ENCODE results near the gene CCL14. TPM values are rescaled to one million over a fixed set of nuclear protein-coding genes. Genes with fewer than 3 reads are reported as not detected.

Gene CCL14
- total and polyA plus RNA-seq, 2 of the 8 experiments (the other 6 are each of a cell fraction or from before 2014, with no cell fraction given): not detected

GRCh38 chr17:35984140-35984539 is 2.4 kb downstream of the CCL14 start (continued):
- TF ChIP-seq CHD7 (IDR thresholded peaks at IDR 0.05; ENCODE audit: insufficient replicate concordance, low read length): no peak
